Ishikawa (cell line): ENCODE measurements around the gene OSMR.

Experiments
- CEBPB ChIP-seq: IDR thresholded peaks from 2 replicates; pipeline ENCODE4 v1.6.1; 2012
- EP300 ChIP-seq: IDR thresholded peaks from 2 replicates; pipeline ENCODE4 v1.6.1; 2012; ENCODE audit warnings: borderline replicate concordance
- FOXM1 ChIP-seq: IDR thresholded peaks from 2 replicates; pipeline ENCODE4 v1.6.1; 2012; ENCODE audit warnings: low read depth, borderline replicate concordance
- MAX ChIP-seq: IDR thresholded peaks from 2 replicates; pipeline ENCODE4 v1.6.1; 2012
- RAD21 ChIP-seq: IDR thresholded peaks from 2 replicates; pipeline ENCODE4 v1.6.1; 2012; ENCODE audit warnings: low read depth
- REST ChIP-seq: IDR thresholded peaks from 2 replicates; pipeline ENCODE4 v1.6.1; 2012; ENCODE audit warnings: low read depth, mild to moderate bottlenecking
- TAF1 ChIP-seq: IDR thresholded peaks from 2 replicates; pipeline ENCODE4 v1.6.1; 2012; ENCODE audit warnings: low read depth, mild to moderate bottlenecking
- TEAD4 ChIP-seq: IDR thresholded peaks from 2 replicates; pipeline ENCODE4 v1.6.1; 2012
- USF1 ChIP-seq: IDR thresholded peaks from 2 replicates; pipeline ENCODE4 v1.6.1; 2012
- YY1 ChIP-seq: IDR thresholded peaks from 2 replicates; pipeline ENCODE4 v1.6.1; 2012; ENCODE audit warnings: low read depth
- ZBTB7A ChIP-seq: IDR thresholded peaks from 2 replicates; pipeline ENCODE4 v1.6.1; 2012; ENCODE audit warnings: low read depth

GRCh38 chr5:38905516-38905915 lies 59.7 kb downstream of the OSMR start:
- TF ChIP-seq TAF1, result no peak
- no peak for TF ChIP-seq TEAD4
- no peak for TF ChIP-seq FOXM1
- no peak for TF ChIP-seq USF1
- TF ChIP-seq EP300, result no peak
- no peak for TF ChIP-seq REST
- no peak for TF ChIP-seq CEBPB
- no peak for TF ChIP-seq MAX
- no peak for TF ChIP-seq YY1
- TF ChIP-seq ZBTB7A, result no peak
- TF ChIP-seq RAD21, result no peak
